HG03280 (cell line): Measurements from ENCODE around the gene CAGE1.
"Not testable (repeated sequence)": the region's sequence is repeated elsewhere in the genome, so short reads cannot be mapped to it uniquely, and the experiment has no call there.

Experiments used
- ATAC-seq: cut with Tn5 transposase; IDR thresholded peaks from one replicate; pipeline ENCODE4 v1.9.1; 2021; ENCODE audit warnings: mild to moderate bottlenecking, moderate library complexity; ENCODE audit not compliant: unreplicated experiment

The CAGE1 gene

DNA sequence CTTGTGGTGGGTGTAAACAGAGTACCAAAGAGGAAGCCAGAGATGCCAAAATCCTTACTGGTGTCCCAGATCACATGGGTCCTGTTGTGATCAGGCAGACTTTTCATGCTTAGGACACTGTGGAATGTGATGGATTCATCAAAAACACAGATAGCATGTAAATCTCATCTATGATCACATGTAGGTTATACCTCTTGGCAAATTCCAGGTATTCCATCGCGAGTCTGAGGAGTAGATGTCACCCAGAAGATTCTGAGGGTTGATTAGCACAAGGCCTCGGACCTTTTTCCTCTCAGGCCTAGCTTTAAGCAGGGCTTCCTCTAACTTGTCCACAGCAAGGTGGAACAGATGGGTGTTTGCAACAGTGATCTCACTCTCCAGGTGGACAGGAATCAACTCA is 48.3 kb downstream of the CAGE1 start:
- no peak for ATAC-seq

DNA sequence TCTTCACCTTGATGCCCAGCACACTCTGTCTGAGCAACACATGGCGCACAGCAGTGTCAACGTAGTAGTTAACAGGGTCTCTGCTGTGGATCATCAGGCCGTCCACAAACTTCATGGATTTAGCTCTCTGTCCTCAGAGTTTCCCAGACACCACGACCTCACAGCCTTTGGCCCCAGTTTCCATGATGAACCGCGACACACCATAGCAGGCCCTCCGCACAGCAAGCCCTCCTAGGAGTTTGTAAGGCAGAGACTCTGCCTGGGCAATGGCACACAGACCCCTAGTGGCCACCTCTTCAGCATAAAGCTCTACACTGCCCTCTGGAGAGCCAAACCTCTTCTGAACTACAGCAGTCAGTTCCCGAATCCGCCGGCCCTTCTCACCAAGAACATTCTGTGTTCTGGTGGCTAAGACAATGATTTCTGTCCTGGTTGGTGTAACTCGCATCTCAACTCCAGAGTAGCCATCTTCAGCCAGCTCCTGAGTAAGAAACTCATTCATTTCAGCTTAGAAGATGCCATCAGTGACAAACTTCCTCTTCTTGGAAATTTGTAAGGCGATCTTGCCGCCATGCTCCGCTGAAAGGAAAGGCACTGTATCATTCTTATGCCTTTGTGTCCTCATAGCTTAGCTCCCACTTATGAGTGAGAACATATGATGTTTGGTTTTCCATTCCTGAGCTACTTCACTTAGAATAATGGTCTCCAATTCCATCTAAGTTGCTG is 50.4 kb downstream of the CAGE1 start:
- not testable (repeated sequence) for ATAC-seq

DNA sequence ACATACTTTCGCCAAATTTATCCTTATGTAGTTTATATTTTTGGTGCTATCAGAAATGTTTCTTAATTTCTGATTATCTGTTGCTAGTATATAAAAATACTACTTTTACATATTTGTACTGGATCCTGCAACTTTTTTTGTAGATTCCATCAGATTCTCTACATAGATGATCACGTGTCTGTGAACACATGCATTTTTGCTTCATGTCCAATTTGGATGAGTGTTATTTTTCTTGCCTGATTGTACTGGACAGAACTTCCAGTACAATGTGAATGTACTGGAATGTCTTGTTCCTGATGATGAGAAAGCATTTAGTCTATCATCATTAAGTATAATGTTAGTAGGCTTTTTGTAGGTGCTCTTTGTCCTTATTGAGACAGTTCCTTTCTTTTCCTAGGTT is 51.5 kb downstream of the CAGE1 start:
- no peak for ATAC-seq

DNA sequence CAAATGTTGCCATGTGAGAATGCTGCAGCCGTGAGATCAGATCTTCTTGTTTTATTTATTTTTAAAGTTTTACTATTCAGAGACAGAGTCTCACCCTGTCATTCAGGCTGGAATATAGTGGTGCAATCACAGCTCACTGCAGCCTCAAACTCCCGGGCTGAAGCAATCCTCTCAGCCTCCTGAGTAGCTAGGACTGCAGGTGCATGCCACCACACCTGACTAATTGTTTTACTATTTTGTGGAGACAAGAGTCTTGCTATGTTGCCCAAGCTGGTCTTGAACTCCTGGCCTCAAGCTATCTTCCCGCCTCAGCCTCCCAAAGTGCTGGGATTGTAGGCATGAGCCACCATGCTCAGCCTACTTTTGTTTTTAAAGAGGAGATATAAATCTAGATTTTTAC is 54.0 kb downstream of the CAGE1 start:
- ATAC-seq = no peak

DNA sequence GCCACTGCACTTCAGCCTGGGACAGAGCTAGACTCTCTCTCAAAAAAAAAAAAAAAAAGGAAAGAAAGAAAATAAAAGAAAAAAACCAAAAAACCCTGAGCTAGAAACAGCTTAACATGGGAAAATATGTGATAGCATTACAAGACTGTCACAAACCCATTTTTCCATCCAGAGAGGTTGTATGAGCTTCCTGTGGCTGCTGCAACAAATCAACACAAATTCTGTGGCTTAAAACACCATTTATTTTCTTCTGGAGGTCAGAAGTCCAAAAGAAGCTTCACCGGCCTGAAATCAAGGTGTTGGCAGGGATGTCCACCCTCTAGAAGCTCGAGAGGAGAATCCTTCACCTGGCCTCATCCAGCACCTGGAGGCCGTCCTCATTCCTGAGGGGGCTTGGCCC is 54.9 kb downstream of the CAGE1 start:
- no peak for ATAC-seq

DNA sequence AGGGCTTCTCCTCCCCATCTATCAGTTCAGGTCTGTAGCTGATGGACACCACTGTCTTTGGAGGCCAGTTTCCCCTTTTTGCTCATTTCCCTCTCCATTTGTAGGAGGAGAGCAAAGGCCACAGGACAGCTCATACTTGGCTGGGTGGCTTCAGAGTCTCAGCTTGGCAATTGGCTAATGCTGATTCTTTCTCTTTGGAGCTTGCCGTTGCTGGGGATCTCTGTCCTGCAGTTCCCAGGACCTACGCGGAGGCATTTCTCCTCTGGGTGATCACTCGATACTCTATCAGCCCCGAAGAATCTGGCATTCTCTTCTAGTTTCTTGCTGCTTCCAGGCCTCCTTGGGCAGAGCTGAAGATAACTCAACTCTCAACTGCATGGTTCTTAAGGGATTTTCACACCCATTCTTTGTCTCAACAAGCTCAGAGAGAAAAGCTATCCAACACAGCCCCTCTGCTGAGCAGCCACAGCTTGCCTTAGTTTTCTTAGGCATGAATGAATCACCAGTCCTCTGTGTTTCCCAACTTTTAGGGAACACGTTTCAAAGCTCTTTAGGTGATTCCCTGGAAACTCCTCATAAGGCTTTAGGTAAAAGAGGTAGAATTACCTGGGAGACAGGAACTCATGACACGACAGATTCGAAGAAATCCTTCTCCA is 57.3 kb downstream of the CAGE1 start:
- no peak for ATAC-seq

DNA sequence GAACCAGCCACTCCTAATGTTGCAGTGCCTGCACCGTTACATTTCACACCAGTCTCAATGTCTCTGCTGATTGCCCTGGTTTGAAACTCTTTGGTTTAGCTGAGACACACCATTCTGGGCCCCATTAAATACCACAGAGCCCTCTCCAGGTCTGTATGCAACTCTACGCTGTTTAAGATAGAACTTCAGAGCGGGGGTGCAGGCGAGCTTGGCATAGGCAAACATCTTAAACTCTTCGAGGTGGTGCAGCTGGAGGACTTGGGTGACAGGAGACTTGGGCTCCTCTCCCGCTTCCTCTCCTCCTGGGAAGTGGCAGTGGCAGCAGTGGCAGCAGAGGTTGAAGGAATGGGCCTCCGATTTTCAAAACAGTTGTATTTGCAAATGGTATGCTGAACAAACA is 58.1 kb downstream of the CAGE1 start:
- ATAC-seq = no peak

DNA sequence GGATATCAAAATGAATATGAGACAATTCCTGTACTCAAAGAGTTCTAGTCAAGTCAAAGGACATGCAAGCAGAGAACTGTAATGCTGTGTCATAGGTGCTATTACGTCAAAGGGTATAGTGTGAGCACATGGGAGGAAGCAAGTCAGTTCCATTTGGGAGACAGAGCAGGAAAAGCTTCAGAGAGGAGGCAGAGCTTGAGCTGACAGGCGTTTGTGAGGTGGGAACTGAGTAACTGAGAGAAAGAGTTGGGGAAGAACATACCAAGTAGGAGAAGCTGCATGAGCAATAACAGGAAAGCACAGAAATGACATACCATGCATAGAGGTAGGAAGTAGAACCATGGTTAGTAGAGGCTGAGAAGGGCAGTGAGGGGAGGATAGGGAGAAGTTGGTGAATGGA is 61.3 kb downstream of the CAGE1 start:
- ATAC-seq = no peak

DNA sequence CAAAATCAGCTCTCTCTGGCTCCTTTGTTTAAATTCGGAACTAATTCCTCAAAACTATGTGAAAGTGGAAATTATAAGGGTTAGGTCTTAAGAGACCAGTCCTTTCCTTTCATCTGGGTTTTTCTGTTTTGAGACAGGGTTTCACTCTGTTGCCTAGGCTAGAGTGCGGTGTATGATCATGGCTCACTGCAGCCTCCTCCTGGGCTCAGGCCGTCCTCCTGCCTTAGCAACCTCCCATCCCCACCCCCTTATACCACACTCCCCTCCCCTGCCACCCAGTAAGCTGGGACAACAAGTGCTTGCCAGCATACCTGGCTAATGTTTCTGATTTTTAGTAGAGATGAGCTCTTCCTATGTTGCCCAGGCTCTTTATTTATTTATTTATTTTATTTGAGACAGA is 63.8 kb downstream of the CAGE1 start:
- no peak for ATAC-seq

DNA sequence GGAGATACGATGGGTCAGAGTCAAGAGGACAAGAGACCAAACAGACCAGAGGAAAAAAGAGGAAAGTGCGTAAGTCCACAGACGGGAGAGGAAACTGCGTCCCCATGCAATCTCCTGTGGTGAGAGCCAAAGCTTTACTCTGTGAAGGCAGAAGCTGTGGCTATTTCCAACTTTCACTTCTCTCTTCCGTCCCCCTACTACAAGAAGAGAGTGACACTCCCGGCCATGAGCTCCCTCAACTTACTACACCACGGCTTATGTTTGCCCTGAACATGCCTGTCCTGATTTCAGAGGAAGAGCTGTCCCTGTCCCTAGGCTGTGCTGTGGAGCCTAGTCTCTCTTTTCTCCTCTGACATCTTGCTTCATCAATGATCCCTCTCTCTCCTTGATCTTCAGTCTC is 65.0 kb downstream of the CAGE1 start:
- no peak for ATAC-seq

DNA sequence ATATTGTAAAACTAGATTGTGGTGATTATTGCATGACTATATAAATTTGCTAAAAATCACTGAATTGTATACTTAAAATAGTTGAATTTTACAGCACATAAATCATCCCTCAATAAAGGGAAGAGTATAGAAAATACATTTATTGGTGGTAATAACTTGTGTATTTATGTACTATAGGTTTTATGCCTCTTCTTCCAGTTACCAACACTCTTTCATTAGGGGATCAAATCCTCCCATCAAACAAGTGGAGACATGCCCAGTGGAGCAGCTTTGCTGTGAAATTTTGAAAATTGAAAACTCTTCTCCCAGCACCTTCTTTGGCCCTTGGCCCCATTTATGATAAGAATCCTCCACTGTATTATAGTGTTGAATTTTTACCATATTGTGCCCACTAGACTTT is 66.5 kb downstream of the CAGE1 start:
- ATAC-seq = no peak

DNA sequence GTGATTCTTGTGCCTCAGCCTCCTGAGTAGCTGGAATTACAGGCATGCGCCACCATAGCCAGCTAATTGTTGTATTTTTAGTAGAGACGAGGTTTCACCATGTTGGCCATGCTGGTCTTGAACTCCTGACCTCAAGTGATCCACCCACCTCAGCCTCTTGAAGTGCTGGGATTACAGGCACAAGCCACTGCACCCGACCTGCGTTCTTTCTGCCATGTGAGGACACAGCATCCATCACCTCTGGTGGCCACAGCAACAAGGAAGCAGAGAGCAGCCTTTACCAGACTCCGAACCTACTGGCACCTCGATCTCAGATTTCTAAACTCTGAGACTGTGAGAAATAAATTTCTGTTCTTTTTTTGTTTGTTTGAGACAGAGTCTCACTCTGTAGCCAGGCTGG is 67.7 kb downstream of the CAGE1 start:
- ATAC-seq = not testable (repeated sequence)

DNA sequence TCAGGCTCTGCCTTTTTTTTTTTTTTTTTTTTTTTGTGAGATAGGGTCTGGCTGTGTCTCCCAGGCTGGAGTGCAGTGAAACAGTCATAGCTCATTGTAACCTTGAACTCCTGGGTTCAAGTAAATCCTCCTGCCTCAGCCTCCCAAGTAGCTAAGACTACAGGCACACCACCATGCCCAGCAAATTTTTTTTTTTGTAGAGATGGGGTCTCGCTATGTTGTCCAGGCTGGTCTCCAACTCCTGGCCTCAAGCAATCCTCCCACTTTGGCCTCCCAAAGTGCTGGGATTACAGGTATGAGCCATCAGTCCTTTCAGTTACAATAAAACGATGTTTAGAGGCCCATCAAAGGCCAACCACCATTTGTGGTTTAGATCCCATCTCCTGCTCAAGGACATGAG is 70.1 kb downstream of the CAGE1 start:
- not testable (repeated sequence) for ATAC-seq

DNA sequence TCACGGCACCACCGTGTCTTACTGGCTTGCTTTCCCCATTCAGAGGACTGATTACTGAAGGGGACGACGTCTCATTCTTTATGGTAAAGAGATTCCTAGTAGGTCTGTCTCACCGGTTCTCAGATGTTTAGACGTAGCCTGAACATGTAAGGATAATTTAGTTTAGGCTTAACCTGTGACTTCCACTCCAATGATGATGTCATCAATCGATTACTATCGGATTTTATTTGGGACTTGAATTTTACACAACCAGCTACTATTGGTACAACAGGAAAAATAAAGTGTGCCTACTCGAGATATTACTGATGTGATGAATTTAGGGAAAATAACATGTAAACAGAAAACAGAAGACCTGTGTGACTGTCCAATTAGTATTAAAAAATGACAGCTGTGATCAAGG is 72.0 kb downstream of the CAGE1 start:
- ATAC-seq = no peak

DNA sequence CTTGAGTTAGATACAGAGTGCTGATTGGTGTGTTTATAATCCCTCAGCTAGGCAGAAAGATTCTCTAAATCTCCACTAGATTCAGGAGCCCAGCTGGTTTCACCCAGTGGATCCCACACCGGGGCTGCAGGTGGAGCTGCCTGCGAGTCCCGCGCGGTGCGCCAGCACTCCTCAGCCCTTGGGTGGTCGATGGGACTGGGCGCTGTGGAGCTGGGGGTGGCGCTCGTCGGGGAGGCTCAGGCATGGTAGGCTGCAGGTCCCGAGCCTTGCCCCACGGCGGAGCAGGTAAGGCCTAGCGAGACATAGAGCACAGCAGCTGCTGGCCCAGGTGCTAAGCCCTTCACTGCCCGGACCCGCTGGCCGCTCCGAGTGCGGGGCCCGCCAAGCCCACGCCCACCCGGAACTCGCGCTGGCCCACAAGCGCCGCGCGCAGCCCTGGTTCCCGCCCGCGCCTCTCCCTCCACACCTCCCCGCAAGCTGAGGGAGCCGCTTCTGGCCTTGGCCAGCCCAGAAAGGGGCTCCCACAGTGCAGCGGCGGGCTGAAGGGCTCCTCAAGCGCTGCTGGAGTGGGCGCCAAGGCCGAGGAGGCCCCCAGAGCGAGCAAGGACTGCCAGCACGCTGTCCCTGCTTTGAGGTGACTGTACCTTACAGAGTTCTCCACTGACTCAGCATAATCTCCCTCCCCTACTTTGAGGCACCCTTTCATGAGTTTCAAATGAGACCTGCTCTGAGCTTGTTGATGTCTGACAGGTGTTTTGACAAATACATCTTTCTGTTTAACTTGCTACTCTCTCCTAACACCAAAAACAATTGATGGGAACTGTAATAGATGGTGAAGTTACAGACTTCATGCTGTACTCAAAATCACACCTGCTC is 72.6 kb downstream of the CAGE1 start:
- ATAC-seq = no peak

DNA sequence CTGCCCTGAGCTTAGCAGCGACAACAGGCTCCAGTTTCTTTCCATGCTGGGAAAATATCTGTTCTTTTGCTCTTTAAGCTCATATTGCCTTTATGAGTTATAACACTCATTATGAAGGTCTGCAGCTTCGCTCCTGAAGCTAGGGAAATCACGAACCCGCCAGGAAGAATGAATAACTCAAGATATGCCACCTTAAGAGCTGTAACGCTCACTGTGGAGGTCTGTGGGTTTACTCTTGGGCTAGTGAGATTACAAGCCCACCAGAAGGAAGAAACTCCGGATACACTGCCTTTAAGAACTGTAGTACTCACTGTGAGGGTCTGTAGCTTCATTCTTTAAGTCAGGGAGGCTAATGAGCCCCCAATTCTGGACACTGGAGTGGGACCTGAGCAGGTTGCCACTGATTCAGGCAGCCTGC is 73.6 kb downstream of the CAGE1 start:
- no peak for ATAC-seq

DNA sequence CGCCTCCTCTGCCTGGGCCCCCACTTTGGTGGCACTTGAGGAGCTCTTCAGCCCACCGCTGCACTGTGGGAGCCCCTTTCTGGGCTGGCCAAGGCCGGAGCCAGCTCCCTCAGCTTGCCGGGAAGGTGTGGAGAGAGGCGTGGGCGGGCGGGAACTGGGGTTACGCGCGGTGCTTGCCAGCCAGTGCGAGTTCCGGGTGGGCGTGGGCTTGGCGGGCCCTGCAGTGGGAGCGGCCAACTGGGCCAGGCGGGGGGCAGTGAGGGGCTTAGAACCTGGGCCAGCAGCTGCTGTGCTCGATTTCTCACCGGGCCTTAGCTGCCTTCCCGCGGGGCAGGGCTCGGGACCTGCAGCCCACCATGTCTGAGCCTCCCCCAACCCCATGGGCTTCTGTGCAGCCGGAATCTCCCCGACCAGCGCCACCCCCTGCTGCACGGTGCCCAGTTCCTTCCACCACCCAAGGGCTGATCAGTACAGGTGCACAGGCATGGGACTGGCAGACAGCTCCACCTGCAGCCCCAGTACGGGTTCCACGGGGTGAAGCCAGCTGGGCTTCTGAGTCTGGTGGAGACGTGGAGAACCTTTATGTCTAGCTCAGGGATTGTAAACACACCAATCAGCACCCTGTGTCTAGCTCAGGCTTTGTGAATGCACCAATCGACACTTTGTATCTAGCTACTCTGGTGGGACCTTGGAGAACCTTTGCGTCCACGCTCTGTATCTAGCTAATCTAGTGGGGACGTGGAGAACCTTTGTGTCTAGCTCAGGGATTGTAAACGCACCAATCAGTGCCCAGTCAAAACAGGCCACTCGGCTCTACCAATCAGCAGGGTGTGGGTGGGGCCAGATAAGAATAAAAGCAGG is 74.2 kb downstream of the CAGE1 start:
- ATAC-seq = not testable (repeated sequence)

DNA sequence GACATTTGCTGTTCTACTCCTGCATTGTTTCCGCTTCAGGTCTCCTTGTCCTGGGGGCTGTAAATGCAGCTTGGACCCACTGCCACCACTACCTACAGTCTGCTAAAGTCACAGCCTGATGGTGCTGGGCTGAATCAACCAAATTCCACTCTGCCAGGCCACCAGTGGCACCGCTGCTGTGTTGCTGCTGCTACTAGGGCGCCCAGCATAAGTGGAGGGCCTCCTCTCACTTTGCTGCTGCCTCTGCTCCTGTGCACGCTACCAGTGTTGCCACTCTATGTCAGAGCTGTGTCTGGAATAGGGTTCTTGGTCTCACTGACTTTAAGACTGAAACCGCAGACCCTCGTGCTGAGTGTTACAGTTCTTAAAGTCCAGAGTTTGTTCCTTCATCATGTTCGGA is 75.1 kb downstream of the CAGE1 start:
- ATAC-seq = no peak

DNA sequence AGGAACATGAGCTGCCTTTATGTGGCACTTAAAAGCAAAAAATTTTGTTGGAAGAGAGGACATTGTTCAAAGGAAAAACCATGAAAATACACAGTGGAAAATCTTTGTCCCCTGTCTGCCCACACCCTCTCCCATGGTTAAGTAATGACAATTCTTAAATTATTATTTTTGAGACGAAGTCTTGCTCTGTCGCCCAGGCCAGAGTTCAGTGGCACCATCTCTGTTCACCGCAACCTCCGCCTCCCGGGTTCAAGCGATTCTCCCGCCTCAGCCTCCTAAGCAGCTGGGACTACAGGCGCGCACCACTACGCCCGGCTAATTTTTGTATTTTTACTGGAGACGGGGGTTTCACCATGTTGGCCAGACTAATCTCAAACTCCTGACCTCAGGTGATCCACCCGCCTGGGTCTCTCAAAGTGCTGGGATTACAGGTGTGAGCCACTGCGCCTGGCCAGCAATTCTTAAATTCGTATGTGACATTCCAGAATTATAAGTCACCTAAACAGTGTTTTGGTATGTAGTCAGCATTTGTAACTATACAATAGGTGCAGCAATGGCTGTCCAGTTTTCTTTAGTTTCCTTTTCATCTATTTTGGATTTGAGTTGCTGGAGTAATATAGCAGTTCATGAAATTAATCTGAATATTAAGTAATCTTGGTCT is 75.9 kb downstream of the CAGE1 start:
- ATAC-seq = no peak
